Measurements from ENCODE around the gene LYL1. TPM values are rescaled to one million over a fixed set of nuclear protein-coding genes. Genes with fewer than 3 reads are reported as not detected.

The LYL1 gene
- total RNA-seq, 1 experiment from 2014 or later = 0.59 TPM

DNA sequence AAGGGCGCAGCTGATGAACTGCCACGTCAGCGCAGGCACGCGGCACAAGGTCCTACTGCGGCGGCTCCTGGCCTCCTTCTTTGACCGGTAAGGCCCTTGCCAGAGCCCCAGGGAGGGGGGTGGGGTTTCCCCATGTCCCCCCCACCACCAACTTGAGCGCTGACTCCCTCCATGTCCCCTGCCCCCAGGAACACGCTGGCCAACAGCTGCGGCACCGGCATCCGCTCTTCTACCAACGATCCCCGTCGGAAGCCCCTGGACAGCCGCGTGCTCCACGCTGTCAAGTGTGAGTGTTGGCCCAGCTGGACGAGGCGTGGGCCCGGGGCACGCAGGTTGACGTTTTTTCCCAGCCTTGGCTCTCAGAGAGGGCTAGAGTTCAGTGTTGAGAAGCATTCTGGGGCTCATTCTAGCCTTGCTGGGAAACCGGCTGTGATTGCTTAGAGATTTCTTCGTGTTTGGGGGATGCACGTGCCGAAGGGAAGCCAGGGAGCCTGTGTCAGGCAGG, 34.7 kb upstream of the LYL1 start:
- TF ChIP-seq CTCF (IDR thresholded peaks at IDR 0.05; ENCODE audit: insufficient read depth in 1 of 2, low read depth in 1 of 2, low read length in 1 of 2, severe bottlenecking in 1 of 2, unreplicated experiment in 1 of 2) = no peak
- CTCF ChIA-PET = no interaction called here
- no peaks in the 10 kb centered on the region for H3K9me3 Mint-ChIP-seq (ENCODE audit: unreplicated experiment)

DNA sequence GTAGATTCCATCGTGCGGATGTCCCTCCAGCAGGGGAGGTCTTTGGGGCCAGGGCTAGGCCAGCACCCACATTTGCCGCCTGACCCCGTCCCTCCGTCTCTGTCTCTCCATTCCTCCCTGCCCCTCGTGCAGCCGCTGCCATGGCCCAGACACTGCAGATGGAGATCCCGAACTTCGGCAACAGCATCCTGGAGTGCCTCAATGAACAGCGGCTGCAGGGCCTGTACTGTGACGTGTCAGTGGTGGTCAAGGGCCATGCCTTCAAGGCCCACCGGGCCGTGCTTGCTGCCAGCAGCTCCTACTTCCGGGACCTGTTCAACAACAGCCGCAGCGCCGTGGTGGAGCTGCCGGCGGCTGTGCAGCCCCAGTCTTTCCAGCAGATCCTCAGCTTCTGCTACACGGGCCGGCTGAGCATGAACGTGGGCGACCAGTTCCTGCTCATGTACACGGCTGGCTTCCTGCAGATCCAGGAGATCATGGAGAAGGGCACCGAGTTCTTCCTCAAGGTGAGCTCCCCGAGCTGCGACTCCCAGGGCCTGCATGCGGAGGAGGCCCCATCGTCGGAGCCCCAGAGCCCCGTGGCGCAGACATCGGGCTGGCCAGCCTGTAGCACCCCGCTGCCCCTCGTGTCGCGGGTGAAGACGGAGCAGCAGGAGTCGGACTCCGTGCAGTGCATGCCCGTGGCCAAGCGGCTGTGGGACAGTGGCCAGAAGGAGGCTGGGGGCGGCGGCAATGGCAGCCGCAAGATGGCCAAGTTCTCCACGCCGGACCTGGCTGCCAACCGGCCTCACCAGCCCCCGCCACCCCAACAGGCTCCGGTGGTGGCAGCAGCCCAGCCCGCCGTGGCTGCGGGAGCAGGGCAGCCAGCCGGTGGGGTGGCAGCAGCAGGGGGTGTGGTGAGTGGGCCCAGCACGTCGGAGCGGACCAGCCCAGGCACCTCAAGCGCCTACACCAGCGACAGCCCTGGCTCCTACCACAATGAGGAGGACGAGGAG, 32.7 kb upstream of the LYL1 start:
- peaks cover 44% of the 10 kb centered on the region for H3K36me3 Mint-ChIP-seq (ENCODE audit: insufficient read depth, unreplicated experiment)
- no peak overlapping the region for H3K4me3 ChIP-seq (ENCODE audit: low read depth, low read length)
- no peaks in the 10 kb centered on the region for H3K9me3 Mint-ChIP-seq (ENCODE audit: unreplicated experiment)
- peaks cover 1% of the 10 kb centered on the region; the same call in 1 of the 2 replicates for H3K36me3 ChIP-seq (ENCODE audit: control insufficient read depth, insufficient read depth, low read length)
- H3K27ac Mint-ChIP-seq (ENCODE audit: unreplicated experiment) = no peak overlapping the region
- no peaks in the 10 kb centered on the region for H3K4me1 Mint-ChIP-seq (ENCODE audit: low read depth, unreplicated experiment)
- intact Hi-C loops (cut with micrococcal nuclease; ENCODE audit: unreplicated experiment) = no loop called here
- no peaks in the 10 kb centered on the region for H3K4me1 ChIP-seq
- H3K27me3 Mint-ChIP-seq (ENCODE audit: insufficient read depth, unreplicated experiment) = no peaks in the 10 kb centered on the region
- no peaks in the 10 kb centered on the region for H3K27me3 ChIP-seq (replicated peaks; ENCODE audit: control insufficient read depth, insufficient read depth, low read length)
- no peak for DNase-seq
- H3K4me3 Mint-ChIP-seq (ENCODE audit: unreplicated experiment) = no peak overlapping the region
- POLR2A ChIA-PET = no interaction called here
- TF ChIP-seq CTCF (IDR thresholded peaks at IDR 0.05; ENCODE audit: insufficient read depth in 1 of 2, low read depth in 1 of 2, low read length in 1 of 2, severe bottlenecking in 1 of 2, unreplicated experiment in 1 of 2) = no peak
- no peaks in the 10 kb centered on the region for H3K9me3 ChIP-seq
- no TSS peak for BruUV-seq (replicated peaks)
- CTCF ChIA-PET = no interaction called here

More for the DNA sequence above, 34.7 kb upstream of the LYL1 start:
- POLR2A ChIA-PET = no interaction called here
- Histone ChIP-seq H3K9me3 (no peaks in the 10 kb centered on the region), H3K27me3 (replicated peaks; ENCODE audit: control insufficient read depth, insufficient read depth, low read length) (no peaks in the 10 kb centered on the region), H3K36me3 (ENCODE audit: control insufficient read depth, insufficient read depth, low read length) (peaks cover 1% of the 10 kb centered on the region; the same call in 1 of the 2 replicates), H3K4me3 (ENCODE audit: low read depth, low read length) (no peak overlapping the region), H3K4me1 (no peaks in the 10 kb centered on the region)
- no TSS peak for BruUV-seq (replicated peaks)
- Mint-ChIP-seq H3K4me3 (ENCODE audit: unreplicated experiment) (no peak overlapping the region), H3K27ac (ENCODE audit: unreplicated experiment) (no peak overlapping the region), H3K4me1 (ENCODE audit: low read depth, unreplicated experiment) (no peaks in the 10 kb centered on the region), H3K36me3 (ENCODE audit: insufficient read depth, unreplicated experiment) (peaks cover 50% of the 10 kb centered on the region), H3K27me3 (ENCODE audit: insufficient read depth, unreplicated experiment) (no peaks in the 10 kb centered on the region)
- DNase-seq = no peak
- intact Hi-C loops (cut with micrococcal nuclease; ENCODE audit: unreplicated experiment) = no loop called here

GRCh38 chr19:13134626-13135025, 32.0 kb upstream of the LYL1 start:
- intact Hi-C loops (cut with micrococcal nuclease; ENCODE audit: unreplicated experiment) = no loop called here
- CTCF ChIA-PET = no interaction called here
- Mint-ChIP-seq H3K36me3 (ENCODE audit: insufficient read depth, unreplicated experiment) (peaks cover 41% of the 10 kb centered on the region), H3K9me3 (ENCODE audit: unreplicated experiment) (no peaks in the 10 kb centered on the region), H3K4me1 (ENCODE audit: low read depth, unreplicated experiment) (no peaks in the 10 kb centered on the region), H3K27me3 (ENCODE audit: insufficient read depth, unreplicated experiment) (no peaks in the 10 kb centered on the region), H3K4me3 (ENCODE audit: unreplicated experiment) (no peak overlapping the region), H3K27ac (ENCODE audit: unreplicated experiment) (no peak overlapping the region)
- BruUV-seq (replicated peaks) = no TSS peak
- DNase-seq = no peak
- Histone ChIP-seq H3K27me3 (replicated peaks; ENCODE audit: control insufficient read depth, insufficient read depth, low read length) (no peaks in the 10 kb centered on the region), H3K4me1 (no peaks in the 10 kb centered on the region), H3K36me3 (ENCODE audit: control insufficient read depth, insufficient read depth, low read length) (peaks cover 1% of the 10 kb centered on the region; the same call in 1 of the 2 replicates), H3K9me3 (no peaks in the 10 kb centered on the region), H3K4me3 (ENCODE audit: low read depth, low read length) (no peak overlapping the region)
- no peak for TF ChIP-seq CTCF (IDR thresholded peaks at IDR 0.05; ENCODE audit: insufficient read depth in 1 of 2, low read depth in 1 of 2, low read length in 1 of 2, severe bottlenecking in 1 of 2, unreplicated experiment in 1 of 2)
- POLR2A ChIA-PET = no interaction called here

Measured in Caco-2 (cell line).